HCT116 (cell line): ENCODE results near the gene SIGLEC7. TPM values are rescaled to one million over a fixed set of nuclear protein-coding genes. Genes with fewer than 3 reads are reported as not detected.

Source experiments
- ATAC-seq: fragments of 200-7000 bp; cut with Tn5 transposase; 2 replicates; pipeline ENCODE4 v1.9.1; 2020; ENCODE audit warnings: mild to moderate bottlenecking, moderate library complexity
- BruUV-seq: library from RNA; stranded (reverse); fragments of 400-500 nt; replicated peaks from 2 replicates; lab custom pipeline; 2021; lab: Mats Ljungman, UMichigan
- CTCF ChIA-PET: fragments of 300-600 bp; sonication (Branson Sonifier 250); formaldehyde crosslinking; loops from one replicate; lab custom pipeline; 2021; ENCODE audit warnings: antibody characterized with exemption; lab: Charles Lee
- POLR2A ChIA-PET: fragments of 300-600, 350-600 bp; sonication (Branson Sonifier 250); formaldehyde crosslinking; loops from one replicate; lab custom pipeline; 2021; ENCODE audit warnings: antibody characterized with exemption; lab: Charles Lee
- RAD21 ChIA-PET, 2 experiments: fragments of 300-600 bp; sonication (Branson Sonifier 250); formaldehyde crosslinking; loops; one replicate each; lab custom pipeline; 2023; ENCODE audit warnings: low total read pairs in 2 of 2; ENCODE audit not compliant: uncharacterized antibody in 2 of 2, unreplicated experiment in 2 of 2, low non-redundant PET in 1 of 2; lab: Charles Lee
- DNase-seq: peaks from one replicate; pipeline ENCODE4 v3.0.0-alpha.2; 2010; ENCODE audit warnings: low read depth, low spot score
- H2AFZ ChIP-seq: fragments of 200-600 bp; shearing (Covaris generic), sonication (generic); 2 replicates; pipeline ENCODE4 v1.6.1; 2017; ENCODE audit warnings: low read depth, mixed run types, mixed read lengths, antibody characterized with exemption, low read length; ENCODE audit not compliant: poor library complexity, severe bottlenecking
- H3K27ac ChIP-seq: 2 replicates; pipeline ENCODE4 v1.5.1; 2012; ENCODE audit warnings: low read depth, low read length
- H3K27me3 ChIP-seq: fragments of 200-600 bp; sonication (generic); 2 replicates; pipeline ENCODE4 v1.6.1; 2016; ENCODE audit warnings: mixed run types, low read length, mixed read lengths; ENCODE audit not compliant: insufficient read depth
- H3K36me3 ChIP-seq, 2 experiments: fragments of 200-500 bp in 1 of 2; fragments of 200-600 bp in 1 of 2; sonication (Bioruptor generic) in 1 of 2; sonication (generic) in 1 of 2; 2 replicates each; pipeline versions ENCODE4 v1.5.1 to v1.6.1; 2014 to 2016; ENCODE audit warnings: low read length in 2 of 2, inconsistent platforms in 1 of 2, mixed read lengths in 1 of 2, mixed run types in 1 of 2; ENCODE audit not compliant: insufficient read depth in 2 of 2, control insufficient read depth in 1 of 2
- H3K4me1 ChIP-seq, 2 experiments: fragments of 200-600 bp in 1 of 2; sonication (generic) in 1 of 2; 2 replicates each; pipeline versions ENCODE4 v1.5.1 to v1.6.1; 2012 to 2017; ENCODE audit warnings: low read length in 2 of 2, inconsistent platforms in 1 of 2, mild to moderate bottlenecking in 1 of 2, mixed read lengths in 1 of 2, mixed run types in 1 of 2, moderate library complexity in 1 of 2; ENCODE audit not compliant: insufficient read depth in 2 of 2, control insufficient read depth in 1 of 2
- H3K4me2 ChIP-seq: fragments of 200-600 bp; sonication (generic); 2 replicates; pipeline ENCODE4 v1.6.1; 2017; ENCODE audit warnings: mixed run types, low read length, mixed read lengths
- H3K4me3 ChIP-seq, 2 experiments: fragments of 200-600 bp in 1 of 2; sonication (generic) in 1 of 2; replicated peaks in 1 of 2; 2 replicates each; pipeline ENCODE4 v1.5.1; 2011 to 2016; ENCODE audit warnings: low read length in 2 of 2, control low read depth in 1 of 2, low read depth in 1 of 2, mild to moderate bottlenecking in 1 of 2, mixed read lengths in 1 of 2, mixed run types in 1 of 2
- H3K79me2 ChIP-seq: fragments of 200-600 bp; sonication (generic); 2 replicates; pipeline ENCODE4 v1.6.1; 2017; ENCODE audit warnings: mild to moderate bottlenecking, mixed run types, low read length, moderate library complexity, mixed read lengths; ENCODE audit not compliant: insufficient read depth
- H3K9ac ChIP-seq: fragments of 200-600 bp; sonication (generic); 2 replicates; pipeline ENCODE4 v1.6.1; 2016; ENCODE audit warnings: low read length, mixed read lengths
- H3K9me2 ChIP-seq: fragments of 200-600 bp; sonication (generic), shearing (Covaris generic); 2 replicates; pipeline ENCODE4 v1.6.1; 2017; ENCODE audit warnings: mixed run types, mild to moderate bottlenecking, moderate library complexity; ENCODE audit not compliant: insufficient read depth
- H3K9me3 ChIP-seq, 2 experiments: fragments of 200-500 bp in 1 of 2; fragments of 200-600 bp in 1 of 2; sonication (Bioruptor generic) in 1 of 2; sonication (generic) in 1 of 2; 2 replicates each; pipeline ENCODE4 v1.6.1; 2014 to 2017; ENCODE audit warnings: low read length in 2 of 2, mixed read lengths in 2 of 2, inconsistent platforms in 1 of 2, low read depth in 1 of 2, mild to moderate bottlenecking in 1 of 2, mixed run types in 1 of 2, moderate library complexity in 1 of 2; ENCODE audit not compliant: control insufficient read depth in 1 of 2, insufficient read depth in 1 of 2
- H4K20me1 ChIP-seq: fragments of 200-600 bp; sonication (generic), shearing (Covaris generic); 2 replicates; pipeline ENCODE4 v1.6.1; 2017; ENCODE audit warnings: mixed run types, mild to moderate bottlenecking, moderate library complexity; ENCODE audit not compliant: insufficient read depth
- EGR1 ChIP-seq: IDR thresholded peaks from 2 replicates; pipeline ENCODE4 v1.6.1; 2012; ENCODE audit warnings: low read depth
- ELF1 ChIP-seq: IDR thresholded peaks from 2 replicates; pipeline ENCODE4 v1.6.1; 2012; ENCODE audit warnings: low read depth, borderline replicate concordance
- EZH2 ChIP-seq: fragments of 200-600 bp; sonication (generic); IDR thresholded peaks from 2 replicates; pipeline ENCODE4 v1.6.1; 2017; ENCODE audit warnings: antibody characterized with exemption, mixed run types
- EZH2phosphoT487 ChIP-seq: fragments of 200-600 bp; IDR thresholded peaks from 2 replicates; pipeline ENCODE4 v1.6.1; 2018; ENCODE audit warnings: antibody characterized with exemption, borderline replicate concordance
- JUND ChIP-seq: IDR thresholded peaks from 2 replicates; pipeline ENCODE4 v1.6.1; 2012
- POLR2AphosphoS5 ChIP-seq: IDR thresholded peaks from 2 replicates; pipeline ENCODE4 v1.6.1; 2011; ENCODE audit warnings: mild to moderate bottlenecking, low read depth, low read length, moderate library complexity
- RAD21 ChIP-seq: IDR thresholded peaks from 2 replicates; pipeline ENCODE4 v1.6.1; 2012; ENCODE audit warnings: low read depth, mild to moderate bottlenecking
- SIN3A ChIP-seq: IDR thresholded peaks from 2 replicates; pipeline ENCODE4 v1.6.1; 2012; ENCODE audit warnings: low read depth
- SP1 ChIP-seq: IDR thresholded peaks from 2 replicates; pipeline ENCODE4 v1.6.1; 2012; ENCODE audit warnings: low read depth
- TCF7L2 ChIP-seq: IDR thresholded peaks from 2 replicates; pipeline ENCODE4 v1.7.0; 2011; ENCODE audit warnings: borderline replicate concordance, inconsistent platforms; ENCODE audit not compliant: insufficient read depth, insufficient read length; ENCODE audit errors: extremely low read depth
- YY1 ChIP-seq: IDR thresholded peaks from 2 replicates; pipeline ENCODE4 v1.6.1; 2011; ENCODE audit warnings: low read length, low read depth, moderate library complexity, mild to moderate bottlenecking; ENCODE audit not compliant: insufficient replicate concordance; ENCODE audit errors: extremely low read depth
- ZFX ChIP-seq: fragments of 450-650 bp; IDR thresholded peaks from 2 replicates; pipeline ENCODE4 v1.6.1; 2017
- ZNF274 ChIP-seq: fragments of 200-500 bp; sonication (Bioruptor generic); IDR thresholded peaks from 2 replicates; pipeline ENCODE4 v1.6.1; 2014; ENCODE audit warnings: mild to moderate bottlenecking, low read depth, low read length, inconsistent platforms
- intact Hi-C: fragments of 100-400 bp; cut with micrococcal nuclease; formaldehyde crosslinking; loops from 2 replicates; pipeline ENCODE4 v1.10.0; 2022
- total RNA-seq: library from RNA; stranded (reverse); gene quantifications from one replicate; pipeline ENCODE4 v1.2.1, GENCODE V29; 2021; ENCODE audit not compliant: unreplicated experiment
- TF ChIP-seq, protein P1 (sequence below): IDR thresholded peaks from 2 replicates; pipeline ENCODE4 v1.6.1; 2012
- TF ChIP-seq, protein P2 (sequence below): IDR thresholded peaks from 2 replicates; pipeline ENCODE4 v1.6.1; 2012; ENCODE audit warnings: low read depth

The SIGLEC7 gene
- total RNA-seq, 1 experiment from 2014 or later = not detected

DNA sequence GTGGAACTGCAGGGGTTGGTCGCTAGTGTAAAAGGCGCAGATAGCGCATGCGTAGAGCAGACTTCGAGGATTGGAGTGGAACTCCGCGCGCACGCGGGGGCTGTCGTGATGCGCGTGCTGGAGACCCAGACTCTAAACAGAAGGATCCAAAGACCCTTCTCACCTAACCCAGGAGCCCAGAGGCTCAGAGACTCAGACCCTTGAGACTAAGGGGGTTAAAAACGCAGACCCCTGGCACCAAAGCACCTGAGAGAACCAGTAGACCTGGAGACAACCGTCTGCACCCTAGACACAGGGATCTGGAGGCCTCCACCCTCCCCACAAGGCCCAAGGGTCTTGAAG is 33.3 kb upstream of the SIGLEC7 start:
- Histone ChIP-seq H3K27ac (no peak overlapping the region), H4K20me1 (no peaks in the 10 kb centered on the region), H3K9me3 (no peaks in the 10 kb centered on the region), H3K36me3 (peaks cover 0 to 6% of the 10 kb centered on the region in 2 experiments; a peak in 2 of 4 replicates), H3K9me2 (no peaks in the 10 kb centered on the region), H3K9ac (peak overlapping the region; percentile 70), H3K4me2 (peak overlapping the region; percentile 97), H3K4me3 (peak overlapping the region; percentile 93 to 95), H2AFZ (peak overlapping the region; percentile 91), H3K4me1 (peaks cover 19 to 37% of the 10 kb centered on the region in 2 experiments), H3K27me3 (no peaks in the 10 kb centered on the region; the same call in 1 of the 2 replicates)
- BruUV-seq = no TSS peak
- DNase-seq = no peak
- ChIA-PET POLR2A (no interaction called here), RAD21 (no interaction called here), CTCF (no interaction called here)
- intact Hi-C loops = no loop called here
- TF ChIP-seq, protein P1, sequence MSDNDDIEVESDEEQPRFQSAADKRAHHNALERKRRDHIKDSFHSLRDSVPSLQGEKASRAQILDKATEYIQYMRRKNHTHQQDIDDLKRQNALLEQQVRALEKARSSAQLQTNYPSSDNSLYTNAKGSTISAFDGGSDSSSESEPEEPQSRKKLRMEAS = no peak
- TF ChIP-seq EZH2phosphoT487 (no peak), TCF7L2 (no peak), ZFX (no peak)
- TF ChIP-seq, all 23 proteins: peak for 0
- peak; percentile 9 for ATAC-seq
- peaks cover 34% of the 10 kb centered on the region for H3K79me2 ChIP-seq

DNA sequence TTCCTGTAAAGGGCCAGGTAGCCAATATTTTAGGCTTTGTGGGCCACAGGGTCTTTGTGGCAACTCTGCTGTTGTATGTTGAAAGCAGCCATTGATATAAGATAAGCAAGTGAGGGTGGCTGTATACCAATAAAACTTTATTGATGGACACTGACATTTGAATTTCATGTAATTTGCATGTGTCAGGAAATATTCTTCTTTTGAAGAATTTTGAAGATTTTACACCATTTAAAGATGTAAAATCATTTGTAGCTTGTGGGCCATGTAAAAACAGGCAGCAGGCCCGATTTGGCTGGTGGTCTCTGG is 31.5 kb upstream of the SIGLEC7 start:
- Histone ChIP-seq H3K4me3 (no peak overlapping the region), H3K9me2 (no peaks in the 10 kb centered on the region), H3K9ac (no peak overlapping the region), H3K4me2 (peak overlapping the region; percentile 38), H3K4me1 (peaks cover 19 to 37% of the 10 kb centered on the region in 2 experiments), H3K79me2 (peaks cover 22% of the 10 kb centered on the region), H3K27ac (no peak overlapping the region), H2AFZ (peak overlapping the region; percentile 27), H4K20me1 (no peaks in the 10 kb centered on the region), H3K9me3 (no peaks in the 10 kb centered on the region), H3K36me3 (peaks cover 0 to 2% of the 10 kb centered on the region in 2 experiments; a peak in 1 of 4 replicates), H3K27me3 (no peaks in the 10 kb centered on the region; the same call in 1 of the 2 replicates)
- BruUV-seq = no TSS peak
- ChIA-PET RAD21 (no interaction called here), POLR2A (no interaction called here), CTCF (interaction anchor here (1.5 kb wide), 1 partner anchor 47 kb away, joined by 3 read pairs; no protein-coding TSS in a partner anchor)
- intact Hi-C loops = no loop called here
- no peak for ATAC-seq
- no peak for DNase-seq
- TF ChIP-seq ZFX = no peak
- no peak for TF ChIP-seq EZH2phosphoT487
- no peak for TF ChIP-seq JUND
- no peak for TF ChIP-seq EGR1
- TF ChIP-seq EZH2 = no peak
- no peak for TF ChIP-seq RAD21
- TF ChIP-seq, protein P2, sequence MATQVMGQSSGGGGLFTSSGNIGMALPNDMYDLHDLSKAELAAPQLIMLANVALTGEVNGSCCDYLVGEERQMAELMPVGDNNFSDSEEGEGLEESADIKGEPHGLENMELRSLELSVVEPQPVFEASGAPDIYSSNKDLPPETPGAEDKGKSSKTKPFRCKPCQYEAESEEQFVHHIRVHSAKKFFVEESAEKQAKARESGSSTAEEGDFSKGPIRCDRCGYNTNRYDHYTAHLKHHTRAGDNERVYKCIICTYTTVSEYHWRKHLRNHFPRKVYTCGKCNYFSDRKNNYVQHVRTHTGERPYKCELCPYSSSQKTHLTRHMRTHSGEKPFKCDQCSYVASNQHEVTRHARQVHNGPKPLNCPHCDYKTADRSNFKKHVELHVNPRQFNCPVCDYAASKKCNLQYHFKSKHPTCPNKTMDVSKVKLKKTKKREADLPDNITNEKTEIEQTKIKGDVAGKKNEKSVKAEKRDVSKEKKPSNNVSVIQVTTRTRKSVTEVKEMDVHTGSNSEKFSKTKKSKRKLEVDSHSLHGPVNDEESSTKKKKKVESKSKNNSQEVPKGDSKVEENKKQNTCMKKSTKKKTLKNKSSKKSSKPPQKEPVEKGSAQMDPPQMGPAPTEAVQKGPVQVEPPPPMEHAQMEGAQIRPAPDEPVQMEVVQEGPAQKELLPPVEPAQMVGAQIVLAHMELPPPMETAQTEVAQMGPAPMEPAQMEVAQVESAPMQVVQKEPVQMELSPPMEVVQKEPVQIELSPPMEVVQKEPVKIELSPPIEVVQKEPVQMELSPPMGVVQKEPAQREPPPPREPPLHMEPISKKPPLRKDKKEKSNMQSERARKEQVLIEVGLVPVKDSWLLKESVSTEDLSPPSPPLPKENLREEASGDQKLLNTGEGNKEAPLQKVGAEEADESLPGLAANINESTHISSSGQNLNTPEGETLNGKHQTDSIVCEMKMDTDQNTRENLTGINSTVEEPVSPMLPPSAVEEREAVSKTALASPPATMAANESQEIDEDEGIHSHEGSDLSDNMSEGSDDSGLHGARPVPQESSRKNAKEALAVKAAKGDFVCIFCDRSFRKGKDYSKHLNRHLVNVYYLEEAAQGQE = no peak
- TF ChIP-seq YY1 = no peak
- no peak for TF ChIP-seq SP1
- no peak for TF ChIP-seq ZNF274
- no peak for TF ChIP-seq POLR2AphosphoS5
- no peak for TF ChIP-seq ELF1
- no peak for TF ChIP-seq SIN3A
- no peak for TF ChIP-seq TCF7L2
- TF ChIP-seq, protein P1 = no peak
